ELF-1 (cell line): ENCODE measurements around the gene RPEL1.

Source experiments
- DNase-seq: peaks from one replicate; pipeline ENCODE4 v3.0.0-alpha.2; 2016; ENCODE audit warnings: low read depth, low spot score

Gene RPEL1

DNA sequence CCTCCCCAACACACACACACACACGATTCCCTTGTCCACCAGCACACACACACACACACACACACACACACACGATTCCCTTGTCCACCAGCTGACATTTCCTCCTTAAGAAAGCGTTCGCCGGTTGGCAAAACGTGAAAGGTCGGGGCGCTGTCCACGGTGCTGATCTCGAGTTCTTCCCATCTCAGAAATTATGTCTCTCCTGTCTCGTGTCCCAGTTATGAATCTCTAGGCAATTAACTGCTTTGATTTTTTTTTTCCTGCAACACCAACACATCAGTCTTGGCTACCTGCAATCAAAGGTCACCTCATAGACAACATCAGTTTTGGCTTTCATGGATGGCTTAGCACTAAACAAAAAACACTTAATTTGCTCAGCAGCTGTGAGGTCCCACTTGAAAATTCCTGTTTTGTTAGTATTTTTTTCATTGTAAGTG is 33.2 kb downstream of the RPEL1 start:
- peak; percentile 73 for DNase-seq

DNA sequence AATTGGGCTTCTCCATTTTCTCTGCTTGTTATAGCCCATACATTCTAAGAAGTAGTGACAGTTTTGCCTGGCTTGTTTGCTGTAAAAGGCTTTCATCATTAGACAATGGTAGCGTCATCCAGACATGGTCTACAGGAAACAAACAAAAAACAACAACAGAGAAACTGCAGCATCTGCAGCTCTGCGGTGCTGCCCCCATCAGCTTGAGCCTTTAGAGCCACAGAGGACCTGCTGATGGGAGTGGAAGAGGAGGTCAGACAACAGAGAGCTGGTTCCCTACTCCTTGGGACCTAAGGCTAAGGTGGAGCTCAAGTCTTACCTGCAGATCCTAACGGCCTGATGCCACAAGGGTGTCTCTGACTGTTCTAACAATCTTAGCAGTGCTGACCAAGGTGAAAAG is 34.3 kb downstream of the RPEL1 start:
- no peak for DNase-seq

DNA sequence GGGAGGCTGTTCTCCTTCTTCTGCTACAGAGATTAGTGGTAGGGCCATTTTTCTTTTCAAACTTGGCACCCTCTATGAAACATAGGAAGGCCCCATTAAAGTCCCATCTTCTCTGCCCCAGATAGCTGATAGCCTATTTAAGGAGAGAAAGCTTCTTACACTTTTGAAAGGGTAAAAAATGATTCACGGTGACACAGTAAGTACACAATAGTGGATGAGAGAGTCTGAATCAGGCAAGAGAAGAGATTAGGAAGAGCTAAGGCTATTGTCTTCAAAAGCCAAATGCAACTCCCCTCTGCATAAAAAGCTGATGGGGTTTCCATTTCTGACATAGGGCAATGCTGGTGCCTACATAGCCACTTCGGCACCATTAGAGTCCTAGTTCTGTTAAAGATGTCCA is 34.8 kb downstream of the RPEL1 start:
- DNase-seq, result no peak

DNA sequence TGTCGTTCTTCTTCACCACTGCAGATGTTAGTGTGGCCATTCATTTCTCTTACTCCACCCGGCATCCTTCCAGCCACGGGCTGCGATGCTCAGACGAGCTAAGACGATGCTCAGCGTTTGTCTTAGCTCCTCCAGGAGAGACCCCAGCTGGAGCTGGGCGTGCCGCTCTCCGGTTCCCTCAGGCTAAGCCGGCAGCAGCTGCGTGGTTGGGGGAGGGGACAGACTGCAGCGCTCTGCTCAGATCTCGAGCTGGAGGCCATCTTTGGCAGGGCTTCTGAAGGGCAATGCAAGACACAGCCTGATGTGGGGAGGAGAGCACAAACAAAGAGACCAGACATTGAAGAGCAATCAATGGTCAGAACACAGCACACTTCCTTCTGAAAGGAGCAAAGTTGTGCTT is 36.1 kb downstream of the RPEL1 start:
- peak; percentile 95 for DNase-seq

DNA sequence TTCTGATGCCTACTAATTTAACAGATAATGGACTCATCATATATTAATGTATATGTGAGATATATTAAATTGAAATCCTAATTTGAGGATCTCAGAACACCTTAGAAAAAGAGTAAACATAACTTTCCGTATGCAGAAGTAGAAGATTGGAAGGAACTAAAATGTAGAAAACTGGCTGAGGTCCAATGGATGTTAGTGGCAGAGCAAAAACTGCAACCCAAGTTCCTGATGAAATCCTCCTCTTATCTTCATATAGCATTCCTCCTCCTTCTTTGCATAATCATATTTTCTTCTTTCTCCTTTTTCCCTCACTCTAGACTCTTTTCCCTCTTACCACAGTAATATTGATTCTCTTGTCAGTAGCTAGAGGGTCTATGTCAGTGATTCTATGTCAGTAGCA is 37.3 kb downstream of the RPEL1 start:
- no peak for DNase-seq

DNA sequence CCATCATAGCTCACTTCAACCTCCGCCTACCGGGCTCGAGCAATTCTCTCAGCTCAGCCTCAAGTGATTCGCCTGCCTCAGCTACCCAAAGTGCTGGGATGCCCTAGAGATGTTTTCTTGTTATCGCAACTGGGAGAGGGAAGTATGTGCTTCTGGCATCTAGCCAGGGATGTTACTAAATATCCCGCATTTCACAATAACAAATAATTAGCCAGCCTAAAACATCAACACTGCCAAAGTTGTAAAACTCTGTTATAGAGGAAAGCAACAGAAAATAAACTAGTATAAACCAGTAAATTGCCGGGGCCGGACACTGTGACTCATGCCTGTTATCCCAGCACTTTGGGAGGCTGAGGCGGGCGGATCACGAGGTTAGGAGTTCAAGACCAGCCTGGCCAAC is 38.5 kb downstream of the RPEL1 start:
- DNase-seq, result no peak

DNA sequence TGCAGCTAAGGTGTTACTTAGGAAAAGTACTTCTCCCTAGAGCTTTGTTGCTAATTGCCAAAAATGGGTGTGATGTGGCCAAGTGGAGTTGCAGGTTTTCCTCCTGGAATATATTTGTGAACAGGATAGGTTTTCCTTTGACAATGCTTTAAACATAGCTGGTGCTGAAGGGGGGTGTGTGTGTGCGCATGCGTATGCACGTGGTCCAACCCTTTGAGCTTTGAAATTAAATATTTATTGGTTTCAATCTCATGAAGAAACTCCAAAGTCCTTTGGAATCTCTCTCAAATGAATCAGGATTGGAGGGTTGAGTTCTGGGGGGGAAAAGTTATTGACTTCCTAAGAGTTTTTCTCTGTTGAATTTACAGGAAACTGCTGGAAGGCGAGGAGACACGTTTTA is 42.3 kb downstream of the RPEL1 start:
- DNase-seq, result no peak

DNA sequence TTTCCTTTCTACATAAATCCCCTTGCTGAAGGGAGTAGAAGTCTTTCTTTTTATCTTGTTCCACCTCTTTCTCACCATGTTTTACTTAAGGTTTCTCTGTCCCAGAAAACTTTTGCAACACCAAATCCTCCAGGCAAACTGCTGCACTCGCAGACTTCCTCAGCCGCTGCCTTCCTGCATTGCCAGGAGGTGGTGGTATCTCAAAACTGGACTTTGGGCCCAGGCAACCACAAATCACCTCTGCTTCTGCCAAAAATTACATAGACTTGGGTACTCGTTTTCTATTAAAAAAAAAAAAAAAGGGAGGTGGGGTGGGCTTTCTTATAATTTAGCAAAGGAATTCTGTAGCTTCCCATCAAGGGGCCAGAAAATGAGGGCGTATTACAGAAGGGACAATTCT is 45.9 kb downstream of the RPEL1 start:
- DNase-seq, result no peak

DNA sequence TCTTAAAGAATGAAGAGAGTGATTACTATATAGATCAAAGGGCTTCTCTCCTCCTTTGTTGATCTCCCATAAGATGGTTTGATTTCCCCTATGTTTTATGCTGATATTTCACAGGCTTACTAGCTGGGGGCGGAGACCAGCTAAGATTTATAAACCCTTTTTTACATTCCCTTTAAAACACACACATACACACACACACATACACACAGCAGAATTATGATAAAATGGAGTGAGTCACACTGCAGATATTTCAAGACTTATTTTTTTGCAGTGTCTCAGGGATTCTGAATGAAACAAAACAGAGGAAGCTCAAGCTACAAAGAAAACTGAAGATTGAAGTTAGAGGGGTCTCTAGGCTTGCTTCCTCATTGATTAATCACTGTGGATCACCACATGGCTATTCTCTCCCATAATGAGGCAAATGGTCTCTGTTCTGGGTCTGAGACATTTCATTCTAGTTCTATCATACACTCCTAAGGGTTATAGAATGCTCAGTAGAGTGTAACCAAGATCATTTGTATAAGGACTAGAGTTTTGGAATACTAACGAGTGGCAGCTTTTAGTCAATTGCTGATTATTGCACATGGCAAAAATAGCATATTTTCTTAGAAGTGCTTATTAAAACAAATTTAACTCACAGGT is 49.8 kb downstream of the RPEL1 start:
- DNase-seq, result no peak
